Measurements from ENCODE around the gene SPATA31C2.

SPATA31C2 gene

GRCh38 chr9:88084357-88085183 lies 53.7 kb downstream of the SPATA31C2 start:
- H3K9me3 ChIP-seq (ENCODE audit: control insufficient read depth, low read length) = no peaks in the 10 kb centered on the region
- no peaks in the 10 kb centered on the region for H3K79me2 ChIP-seq
- no peak overlapping the region for H3K27ac ChIP-seq
- H3K4me1 ChIP-seq = no peaks in the 10 kb centered on the region
- H3K9ac ChIP-seq = no peak overlapping the region
- no peaks in the 10 kb centered on the region for H3K27me3 ChIP-seq (ENCODE audit: control insufficient read depth, insufficient read depth, low read length)
- H3K4me2 ChIP-seq (ENCODE audit: low read length) = no peak overlapping the region
- no peaks in the 10 kb centered on the region for H3K36me3 ChIP-seq (ENCODE audit: control insufficient read depth, insufficient read depth, low read length)
- no peak overlapping the region for H3K4me3 ChIP-seq (ENCODE audit: low read depth, low read length)
- H2AFZ ChIP-seq = no peak overlapping the region
- no peak for TF ChIP-seq CTCF (IDR thresholded peaks at IDR 0.05)

Measured in parathyroid adenoma (tissue), 2 donors.